H7 (cell line): ENCODE measurements around the gene COG5. TPM values are rescaled to one million over a fixed set of nuclear protein-coding genes. Genes with fewer than 3 reads are reported as not detected.
A peak's percentile ranks its signal among the peaks of the same experiment; 100 is the strongest.

ENCODE experiments used
- DNase-seq: peaks from one replicate; pipeline ENCODE4 v3.0.0; 2012
- H3K27me3 ChIP-seq: 2 replicates; pipeline ENCODE4 v1.6.0; 2011; ENCODE audit warnings: mild to moderate bottlenecking, low read length; ENCODE audit not compliant: control insufficient read depth, insufficient read depth
- H3K36me3 ChIP-seq: replicated peaks from 2 replicates; pipeline ENCODE4 v1.5.1; 2011; ENCODE audit warnings: low read length; ENCODE audit not compliant: control insufficient read depth, insufficient read depth
- H3K4me3 ChIP-seq: 2 replicates; pipeline ENCODE4 v1.5.1; 2011; ENCODE audit warnings: low read depth, mild to moderate bottlenecking, control low read depth, low read length, moderate library complexity; ENCODE audit not compliant: insufficient read depth
- total RNA-seq: library from RNA; depleted of rRNA; stranded (reverse); fragments of >200 nt; shearing (Covaris generic); gene quantifications from 2 replicates; pipeline ENCODE4 v1.2.3, GENCODE V29; 2014

Gene COG5
- total RNA-seq, 1 experiment from 2014 or later: 13.5 TPM

DNA sequence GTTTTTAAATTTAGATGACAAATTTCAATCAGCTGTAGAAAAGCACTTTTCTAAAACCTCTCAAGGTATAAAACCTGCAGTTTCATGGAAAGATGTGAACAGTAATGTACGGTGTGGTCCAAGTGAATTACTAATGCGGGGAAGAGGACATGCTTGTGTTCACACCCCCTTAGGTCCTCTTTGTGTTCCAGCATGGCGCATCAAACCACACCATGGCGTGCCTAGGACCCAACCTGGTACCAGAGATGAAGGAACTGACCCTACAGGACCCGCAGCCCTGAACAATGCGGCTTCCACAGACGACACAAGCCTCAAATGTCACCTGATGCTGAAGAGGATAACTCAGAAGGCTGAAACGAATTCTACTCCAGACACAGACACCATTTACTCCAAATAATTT lies 175.1 kb downstream of the COG5 start:
- Histone ChIP-seq H3K27me3 (no peaks in the 10 kb centered on the region), H3K4me3 (no peak overlapping the region), H3K36me3 (no peaks in the 10 kb centered on the region)
- no peak for DNase-seq

DNA sequence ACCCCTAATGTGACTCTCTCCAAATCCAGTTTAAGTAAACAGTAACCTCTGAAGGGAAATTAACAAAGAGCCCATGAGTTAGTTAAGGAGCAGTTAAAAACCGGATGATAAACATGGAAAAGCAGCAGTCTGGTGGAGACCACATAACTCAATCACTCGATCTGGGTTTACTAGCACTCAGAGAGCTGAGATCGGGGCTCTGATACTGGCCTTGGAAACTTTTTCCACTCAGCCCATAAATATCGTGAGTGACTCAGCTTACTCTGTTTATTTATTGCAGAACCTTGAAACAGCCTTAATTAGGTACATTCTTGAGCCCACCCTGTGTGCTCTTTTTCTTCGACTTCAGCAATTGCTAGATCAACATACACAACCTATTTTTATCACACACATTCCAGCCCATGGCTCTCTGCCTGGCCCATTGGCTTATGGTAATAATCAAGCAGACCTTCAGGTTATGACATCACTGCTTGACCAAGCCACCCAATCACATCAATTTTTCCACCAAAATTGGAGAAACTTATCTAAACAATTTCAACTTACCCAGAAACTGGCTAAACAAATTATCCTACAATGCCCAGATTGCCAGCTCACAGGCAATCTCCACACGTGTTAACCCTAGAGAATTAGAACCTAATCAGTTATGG lies 176.0 kb downstream of the COG5 start:
- Histone ChIP-seq H3K4me3 (no peak overlapping the region), H3K27me3 (no peaks in the 10 kb centered on the region), H3K36me3 (no peaks in the 10 kb centered on the region)
- DNase-seq: no peak

DNA sequence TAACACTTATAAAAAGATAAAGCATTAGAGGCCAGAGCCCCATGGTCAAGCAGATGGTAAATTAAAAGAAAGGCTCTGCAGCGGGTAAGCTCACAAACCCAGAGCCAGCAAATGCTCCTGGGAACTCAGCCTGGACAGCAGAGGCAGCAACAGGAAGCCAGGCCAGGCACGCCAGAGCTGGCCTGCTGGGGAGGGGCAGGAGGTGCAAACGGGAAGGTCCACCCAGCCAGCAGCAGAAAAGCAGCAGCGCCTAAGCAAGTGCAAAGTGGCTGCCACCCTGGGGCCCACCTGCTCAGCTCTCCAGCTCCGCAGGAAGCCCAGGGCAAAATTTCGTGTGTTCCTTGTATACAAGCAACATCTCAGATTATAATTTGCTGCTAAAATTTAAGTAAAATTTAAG lies 176.6 kb downstream of the COG5 start:
- Histone ChIP-seq H3K27me3 (no peaks in the 10 kb centered on the region), H3K4me3 (no peak overlapping the region), H3K36me3 (no peaks in the 10 kb centered on the region)
- peak; percentile 39 for DNase-seq

DNA sequence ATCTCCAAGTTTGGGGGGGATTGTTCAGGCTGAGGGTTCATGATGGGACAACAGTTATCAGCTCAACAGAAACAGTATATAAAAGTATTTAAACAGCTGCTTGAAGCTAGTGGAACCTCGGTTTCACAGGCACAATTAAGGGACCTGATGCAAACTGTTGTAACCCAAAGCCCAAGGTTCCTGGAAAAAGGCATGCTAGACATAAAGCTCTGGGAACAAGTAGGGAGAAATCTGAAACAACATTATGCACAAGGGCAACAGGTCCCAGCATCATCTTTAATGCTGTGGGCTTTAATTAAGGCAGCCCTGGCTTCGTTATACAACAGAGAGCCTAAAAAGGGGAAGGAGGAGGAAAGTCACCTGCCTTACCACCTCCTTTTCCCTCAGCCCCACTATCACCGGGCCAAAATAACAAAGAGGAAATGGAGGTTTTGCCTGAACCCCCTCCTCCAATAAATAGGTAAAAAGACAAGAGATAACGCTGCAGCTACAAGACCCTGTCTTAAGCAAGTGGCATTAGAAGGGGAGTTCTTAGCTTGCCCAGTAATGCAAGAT lies 177.1 kb downstream of the COG5 start:
- Histone ChIP-seq H3K36me3 (no peaks in the 10 kb centered on the region), H3K27me3 (no peaks in the 10 kb centered on the region), H3K4me3 (no peak overlapping the region)
- DNase-seq: no peak

DNA sequence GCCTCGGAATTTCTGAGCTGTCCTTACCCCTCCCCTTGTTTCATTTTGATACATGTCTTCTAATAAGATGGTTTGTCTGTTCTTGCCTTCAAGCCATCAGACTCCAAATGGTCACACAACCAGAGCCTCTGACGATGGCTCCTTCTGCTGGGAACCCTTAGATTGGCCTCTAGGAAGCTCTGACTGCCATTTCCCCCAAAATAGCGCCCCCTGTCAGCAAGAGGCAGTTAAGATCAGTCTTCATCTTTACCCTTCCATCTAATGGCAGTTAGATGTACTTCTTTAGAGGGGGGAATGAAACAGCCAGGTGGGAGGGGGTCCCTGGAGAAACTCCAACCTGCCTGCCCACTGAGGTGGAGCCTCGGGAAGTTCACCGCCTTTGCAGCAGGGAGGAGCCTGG lies 179.7 kb downstream of the COG5 start:
- Histone ChIP-seq H3K27me3 (no peaks in the 10 kb centered on the region), H3K4me3 (no peak overlapping the region)
- DNase-seq: no peak

DNA sequence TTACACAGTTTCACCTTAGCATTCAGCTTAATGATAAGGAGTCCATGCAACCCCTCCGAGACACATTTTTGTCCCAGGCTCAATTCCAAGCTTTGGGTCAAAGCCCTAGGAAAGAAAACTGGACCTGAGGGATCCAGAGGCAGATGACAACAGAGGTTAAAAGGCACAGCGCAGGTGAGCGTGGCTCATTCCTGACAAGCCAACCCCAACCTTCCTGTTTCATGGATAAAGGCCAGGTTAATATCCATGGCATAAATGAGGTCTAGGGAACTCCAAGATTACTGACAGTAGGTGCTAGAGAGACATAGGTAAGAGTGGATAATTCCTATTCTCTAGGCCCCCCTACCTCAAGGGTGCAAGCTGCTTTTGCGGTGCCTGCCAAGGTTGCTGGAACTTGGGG lies 180.5 kb downstream of the COG5 start:
- no peaks in the 10 kb centered on the region for H3K27me3 ChIP-seq
- H3K4me3 ChIP-seq: no peak overlapping the region
- no peaks in the 10 kb centered on the region for H3K36me3 ChIP-seq
- no peak for DNase-seq

More for the DNA sequence above, 179.7 kb downstream of the COG5 start:
- no peaks in the 10 kb centered on the region for H3K36me3 ChIP-seq

DNA sequence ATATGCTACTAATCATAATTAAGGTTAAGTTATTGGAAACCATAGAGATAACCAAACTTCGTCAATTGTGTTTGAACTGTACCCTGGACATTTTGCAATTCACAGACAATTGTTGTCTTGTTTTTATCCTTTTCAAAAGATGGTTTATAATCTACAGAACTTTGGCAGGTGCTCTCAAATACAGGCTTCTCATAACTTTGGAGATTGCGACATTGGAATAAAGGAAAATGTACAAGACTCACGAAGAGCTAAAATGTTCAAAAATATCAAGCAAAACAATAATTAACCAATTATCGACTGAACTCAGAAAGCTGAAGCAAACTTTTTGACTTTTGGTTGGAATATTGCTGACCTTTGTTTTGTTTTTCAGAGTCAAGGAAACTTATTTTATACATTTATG lies 182.3 kb downstream of the COG5 start:
- no peaks in the 10 kb centered on the region for H3K36me3 ChIP-seq
- no peak overlapping the region for H3K4me3 ChIP-seq
- DNase-seq: no peak
- H3K27me3 ChIP-seq: no peaks in the 10 kb centered on the region

DNA sequence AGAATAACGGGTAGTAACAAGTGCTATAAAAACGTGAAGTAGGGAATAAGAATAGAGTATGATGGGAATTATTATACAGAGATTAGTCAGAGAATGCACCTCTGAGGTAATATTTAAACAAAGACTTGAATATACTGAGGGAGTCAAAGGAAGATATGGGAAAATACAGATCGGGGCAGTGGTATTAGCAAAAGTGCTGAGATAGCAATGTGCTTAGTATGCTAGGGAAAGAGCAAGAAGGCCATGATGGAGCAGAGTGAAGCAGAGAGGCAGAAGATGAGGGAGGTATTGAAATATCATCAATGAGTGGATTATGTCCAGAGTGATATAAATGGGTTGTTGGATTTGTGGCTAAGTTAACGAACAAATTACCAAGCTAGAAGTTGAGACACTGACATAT lies 190.4 kb downstream of the COG5 start:
- DNase-seq: no peak

DNA sequence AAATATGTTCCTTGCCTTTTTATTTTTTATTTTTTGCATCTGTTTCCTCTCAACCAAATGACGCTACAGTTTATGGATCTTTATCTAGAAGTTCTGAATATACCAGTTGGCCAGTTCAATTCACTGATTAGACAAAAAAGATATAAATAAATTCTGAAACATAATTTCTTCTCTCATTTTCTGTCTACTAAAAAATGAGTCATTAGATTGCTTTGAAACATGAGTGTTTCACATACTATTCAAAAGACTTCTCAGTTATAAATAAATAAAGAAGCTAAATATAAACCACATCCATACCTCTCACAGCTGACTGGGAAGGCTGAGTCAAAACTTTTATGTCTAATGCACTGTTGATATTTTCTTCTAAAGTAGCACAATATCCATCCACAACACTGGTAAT lies 191.4 kb downstream of the COG5 start:
- H3K36me3 ChIP-seq: no peaks in the 10 kb centered on the region
- no peak for DNase-seq
- no peak overlapping the region for H3K4me3 ChIP-seq
- no peaks in the 10 kb centered on the region for H3K27me3 ChIP-seq

More for the DNA sequence above, 190.4 kb downstream of the COG5 start:
- H3K4me3 ChIP-seq: no peak overlapping the region
- H3K36me3 ChIP-seq: no peaks in the 10 kb centered on the region
- no peaks in the 10 kb centered on the region for H3K27me3 ChIP-seq

DNA sequence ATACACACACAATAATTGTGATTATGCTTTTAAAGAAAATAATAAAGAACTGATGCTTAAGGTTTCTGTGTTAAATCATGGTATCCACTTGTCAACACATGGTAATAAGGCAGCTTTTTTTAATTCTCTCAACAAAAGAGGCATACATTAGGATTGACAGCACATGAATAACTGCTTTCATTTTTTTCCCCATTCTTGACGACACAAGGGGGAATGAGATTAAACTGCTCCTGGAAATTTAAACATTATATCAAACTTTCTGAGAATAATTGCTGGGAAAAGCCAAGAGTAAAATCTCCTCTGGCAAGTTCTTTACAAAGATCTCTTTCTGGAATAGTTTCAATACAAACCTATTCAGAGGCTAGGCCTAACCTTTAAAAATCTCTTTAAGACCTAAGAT lies 192.9 kb downstream of the COG5 start:
- Histone ChIP-seq H3K4me3 (no peak overlapping the region), H3K36me3 (no peaks in the 10 kb centered on the region), H3K27me3 (no peaks in the 10 kb centered on the region)
- no peak for DNase-seq

DNA sequence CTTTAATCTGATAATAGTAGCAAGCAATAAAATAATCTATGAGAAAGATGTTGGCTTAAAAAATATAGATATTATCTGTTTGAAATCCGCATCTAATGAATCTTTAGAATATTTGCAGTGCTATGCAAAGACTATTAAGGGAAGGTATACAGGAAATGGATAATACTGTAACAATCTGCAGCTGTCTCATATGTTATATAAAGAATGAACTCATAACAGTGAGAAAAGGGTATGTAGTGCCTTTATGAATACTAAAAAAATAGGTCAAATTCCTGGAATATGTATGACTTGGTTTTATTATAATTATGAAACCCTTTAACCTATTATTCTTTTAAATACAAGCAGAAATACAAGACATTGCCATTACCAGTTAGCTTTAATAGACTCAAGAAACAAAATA lies 198.9 kb downstream of the COG5 start:
- no peak for DNase-seq
- H3K4me3 ChIP-seq: no peak overlapping the region
- H3K36me3 ChIP-seq: peaks cover 3% of the 10 kb centered on the region; the same call in 1 of the 2 replicates
- no peaks in the 10 kb centered on the region for H3K27me3 ChIP-seq

DNA sequence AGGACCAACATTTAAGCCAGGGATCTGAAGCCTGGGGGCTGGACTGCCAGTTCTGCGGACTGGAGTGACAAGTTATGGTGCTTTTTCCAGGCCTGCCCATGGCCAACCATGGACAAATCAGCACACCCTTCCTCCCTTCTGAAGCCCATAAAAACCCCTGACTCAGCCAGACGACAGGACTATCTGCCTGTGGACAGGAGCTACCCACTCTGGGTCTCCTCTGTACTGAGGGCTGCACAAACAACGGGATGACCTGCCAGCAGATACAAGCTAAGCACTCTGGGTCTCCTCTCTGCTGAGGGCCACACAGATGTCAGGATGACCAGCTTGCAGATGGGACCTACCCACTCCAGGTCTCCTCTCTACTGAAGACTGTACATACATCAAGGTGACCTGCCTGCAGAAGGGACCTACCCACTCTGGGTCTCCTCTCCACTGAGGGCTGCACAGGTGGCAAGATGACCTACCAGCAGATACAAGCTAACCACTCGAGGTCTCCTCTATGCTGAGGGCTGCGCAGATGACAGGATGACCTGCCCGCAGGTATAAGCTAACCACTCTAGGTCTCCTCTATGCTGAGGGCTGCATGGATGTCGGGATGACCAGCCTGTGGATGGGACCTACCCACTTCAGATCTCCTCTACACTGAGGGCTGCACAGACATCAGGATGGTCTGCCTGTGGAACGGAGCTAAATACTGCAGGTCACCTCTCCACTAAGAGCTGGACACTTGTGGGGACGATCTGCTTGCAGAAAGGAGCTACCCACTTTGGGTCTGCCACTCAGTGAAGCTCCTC lies 204.0 kb downstream of the COG5 start:
- no peaks in the 10 kb centered on the region for H3K27me3 ChIP-seq
- H3K4me3 ChIP-seq: no peak overlapping the region
- peaks cover 3% of the 10 kb centered on the region; the same call in 1 of the 2 replicates for H3K36me3 ChIP-seq
- no peak for DNase-seq

DNA sequence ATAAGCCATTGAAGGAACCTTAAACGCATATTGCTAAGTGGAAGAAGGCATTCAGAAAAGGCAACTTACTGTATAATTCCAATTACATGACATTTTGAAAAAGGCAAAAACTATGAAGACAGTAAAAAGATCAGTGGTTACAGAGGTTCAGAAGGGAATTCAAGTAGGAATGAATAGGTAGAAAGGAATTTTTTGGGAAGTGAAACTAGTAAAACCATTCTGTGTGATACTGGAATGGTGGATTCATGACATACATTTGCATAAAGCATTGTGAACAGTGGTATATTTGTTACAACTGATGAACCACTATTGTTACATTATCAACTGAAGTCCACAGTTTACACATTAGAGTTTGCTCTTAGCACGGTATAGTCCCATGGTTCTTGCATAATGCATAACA lies 208.1 kb downstream of the COG5 start:
- no peak for DNase-seq
- peaks cover 1% of the 10 kb centered on the region; the same call in 1 of the 2 replicates for H3K36me3 ChIP-seq
- H3K4me3 ChIP-seq: no peak overlapping the region
- H3K27me3 ChIP-seq: no peaks in the 10 kb centered on the region

DNA sequence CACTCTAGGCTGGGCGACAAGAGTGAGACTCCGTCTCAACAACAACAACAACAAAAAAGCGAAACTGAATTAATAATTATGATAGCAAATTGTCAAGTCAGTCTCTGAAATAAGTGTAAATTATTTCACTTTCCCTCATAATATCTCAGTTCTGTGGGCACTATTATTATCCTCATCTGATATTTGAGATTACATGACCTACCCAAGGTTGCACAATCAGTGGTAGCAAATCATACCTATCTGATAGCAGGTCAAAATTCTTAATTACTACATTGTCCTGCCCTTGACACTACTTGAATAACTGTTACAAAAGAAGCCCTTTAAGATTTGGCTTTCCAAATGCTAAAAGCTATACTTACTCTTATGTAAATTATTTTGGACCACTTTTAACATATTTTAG lies 209.1 kb downstream of the COG5 start:
- Histone ChIP-seq H3K27me3 (no peaks in the 10 kb centered on the region), H3K4me3 (no peak overlapping the region), H3K36me3 (no peaks in the 10 kb centered on the region; the same call in 1 of the 2 replicates)
- DNase-seq: no peak

DNA sequence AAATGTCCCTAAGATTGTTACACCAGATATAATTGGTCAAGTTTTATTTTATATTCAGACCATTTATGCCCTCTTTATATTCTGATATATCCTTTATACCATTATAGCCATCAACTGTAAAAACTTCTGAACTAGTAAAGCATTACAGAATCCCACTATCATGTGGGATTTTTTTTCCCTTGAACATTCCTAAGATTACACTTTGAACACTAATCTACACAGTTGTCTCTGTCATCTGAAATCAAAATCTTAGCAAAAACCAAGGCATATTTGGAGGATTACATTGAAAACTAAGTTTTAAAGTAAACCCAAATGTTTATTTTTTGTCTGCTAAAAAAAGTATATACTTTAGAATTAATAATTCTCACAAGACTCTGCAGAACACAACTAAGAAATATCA lies 210.0 kb downstream of the COG5 start:
- DNase-seq: no peak
- H3K36me3 ChIP-seq: no peaks in the 10 kb centered on the region
- H3K27me3 ChIP-seq: no peaks in the 10 kb centered on the region
- H3K4me3 ChIP-seq: no peak overlapping the region
